SK-N-SH treated with all-trans-retinoic acid at 6 μM for 48 hours (cell line): ENCODE results near the gene KCNT1.

Source experiments
- ATAC-seq: fragments of 200-7000 bp; cut with Tn5 transposase; 3 replicates; pipeline ENCODE4 v1.9.1; 2020; ENCODE audit warnings: mild to moderate bottlenecking, moderate library complexity
- ARNTL ChIP-seq: fragments of 450-650 bp; formaldehyde crosslinking; IDR thresholded peaks from 2 replicates; pipeline ENCODE4 v1.5.0; 2020; ENCODE audit warnings: low read depth, mild to moderate bottlenecking, moderate library complexity, borderline replicate concordance
- BACH2 ChIP-seq: fragments of 250-450 bp; sonication (Bioruptor Pico); IDR thresholded peaks from 2 replicates; pipeline ENCODE4 v1.9.0; 2021; ENCODE audit warnings: mild to moderate bottlenecking, borderline replicate concordance
- CSDC2 ChIP-seq: fragments of 250-450 bp; sonication (Bioruptor Pico); IDR thresholded peaks from 2 replicates; pipeline ENCODE4 v1.5.0; 2020; ENCODE audit warnings: mild to moderate bottlenecking, moderate library complexity
- ESRRG ChIP-seq: fragments of 250-450 bp; sonication (Bioruptor Pico); IDR thresholded peaks from 2 replicates; pipeline ENCODE4 v1.6.1; 2021; ENCODE audit warnings: mild to moderate bottlenecking
- GLIS3 ChIP-seq: fragments of 250-450 bp; sonication (Bioruptor Pico); IDR thresholded peaks from 2 replicates; pipeline ENCODE4 v1.5.0; 2020; ENCODE audit warnings: mild to moderate bottlenecking, moderate library complexity
- OSR1 ChIP-seq: fragments of 250-450 bp; sonication (Bioruptor Pico); IDR thresholded peaks from 2 replicates; pipeline ENCODE4 v1.8.0; 2022; ENCODE audit warnings: moderate library complexity, mild to moderate bottlenecking, inconsistent platforms
- RARB ChIP-seq: fragments of 250-450 bp; sonication (Bioruptor Pico); IDR thresholded peaks from 2 replicates; pipeline ENCODE4 v1.8.0; 2021; ENCODE audit warnings: mild to moderate bottlenecking, moderate library complexity
- SNAI2 ChIP-seq: fragments of 250-450 bp; sonication (Bioruptor Pico); IDR thresholded peaks from 2 replicates; pipeline ENCODE4 v1.5.0; 2020; ENCODE audit warnings: mild to moderate bottlenecking, moderate library complexity
- TCF4 ChIP-seq: fragments of 250-450 bp; sonication (Bioruptor Pico); IDR thresholded peaks from 2 replicates; pipeline ENCODE4 v1.8.0; 2021; ENCODE audit warnings: mild to moderate bottlenecking, moderate library complexity, borderline replicate concordance
- TOX ChIP-seq: fragments of 250-450 bp; sonication (Bioruptor Pico); IDR thresholded peaks from 2 replicates; pipeline ENCODE4 v1.8.0; 2021; ENCODE audit warnings: mild to moderate bottlenecking, moderate library complexity, borderline replicate concordance
- ZC3H10 ChIP-seq: fragments of 250-450 bp; sonication (Bioruptor Pico); IDR thresholded peaks from 2 replicates; pipeline ENCODE4 v1.5.1; 2021; ENCODE audit warnings: mild to moderate bottlenecking, moderate library complexity
- ZFP3 ChIP-seq: fragments of 250-450 bp; sonication (Bioruptor Pico); IDR thresholded peaks from 2 replicates; pipeline ENCODE4 v1.5.0; 2020; ENCODE audit warnings: mild to moderate bottlenecking, moderate library complexity
- ZFP30 ChIP-seq: fragments of 450-650 bp; formaldehyde crosslinking; IDR thresholded peaks from 2 replicates; pipeline ENCODE4 v1.5.0; 2022; ENCODE audit warnings: mild to moderate bottlenecking, moderate library complexity
- ZNF565 ChIP-seq: fragments of 450-650 bp; formaldehyde crosslinking; conservative IDR thresholded peaks from 2 replicates; pipeline ENCODE4 v1.5.0; 2020; ENCODE audit warnings: low read depth, mild to moderate bottlenecking, moderate library complexity
- ZNF70 ChIP-seq: fragments of 450-650 bp; formaldehyde crosslinking; IDR thresholded peaks from 2 replicates; pipeline ENCODE4 v1.5.0; 2020; ENCODE audit warnings: mild to moderate bottlenecking, moderate library complexity
- TF ChIP-seq, protein P1 (sequence below): fragments of 250-450 bp; sonication (Bioruptor Pico); IDR thresholded peaks from 2 replicates; pipeline ENCODE4 v1.8.0; 2021; ENCODE audit warnings: low read depth, mild to moderate bottlenecking, moderate library complexity, borderline replicate concordance
- TF ChIP-seq, protein P2 (sequence below): fragments of 250-450 bp; sonication (Bioruptor Pico); IDR thresholded peaks from 2 replicates; pipeline ENCODE4 v1.5.1; 2021; ENCODE audit warnings: mild to moderate bottlenecking, moderate library complexity
- TF ChIP-seq, protein P3 (sequence below): fragments of 250-450 bp; sonication (Bioruptor Pico); IDR thresholded peaks from 2 replicates; pipeline ENCODE4 v1.5.0; 2020; ENCODE audit warnings: mild to moderate bottlenecking, moderate library complexity
- TF ChIP-seq, protein P4 (sequence below): fragments of 250-450 bp; sonication (Bioruptor Pico); IDR thresholded peaks from 2 replicates; pipeline ENCODE4 v1.5.1; 2020; ENCODE audit warnings: low read depth, mild to moderate bottlenecking, moderate library complexity

Gene KCNT1

DNA sequence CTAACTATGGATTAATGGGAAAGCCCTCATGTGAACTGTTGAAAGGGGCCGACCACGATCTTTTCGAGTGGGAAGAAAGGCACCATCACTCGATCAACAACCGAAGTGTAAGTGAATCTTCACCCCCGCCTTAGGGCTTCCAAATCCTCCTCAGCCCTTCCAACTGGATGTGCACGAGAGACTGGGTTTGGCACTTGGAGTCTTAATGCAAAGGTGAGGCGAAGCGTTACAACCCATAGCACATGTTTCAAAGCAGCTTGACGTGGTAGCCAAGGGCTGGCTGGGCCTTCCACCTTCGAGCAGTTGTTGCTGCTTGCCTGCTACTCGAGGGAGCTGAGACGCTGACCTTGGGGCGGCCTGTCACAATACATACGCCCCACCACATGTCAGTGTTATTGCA is 44.6 kb upstream of the KCNT1 start (continued):
- TF ChIP-seq, protein P1, sequence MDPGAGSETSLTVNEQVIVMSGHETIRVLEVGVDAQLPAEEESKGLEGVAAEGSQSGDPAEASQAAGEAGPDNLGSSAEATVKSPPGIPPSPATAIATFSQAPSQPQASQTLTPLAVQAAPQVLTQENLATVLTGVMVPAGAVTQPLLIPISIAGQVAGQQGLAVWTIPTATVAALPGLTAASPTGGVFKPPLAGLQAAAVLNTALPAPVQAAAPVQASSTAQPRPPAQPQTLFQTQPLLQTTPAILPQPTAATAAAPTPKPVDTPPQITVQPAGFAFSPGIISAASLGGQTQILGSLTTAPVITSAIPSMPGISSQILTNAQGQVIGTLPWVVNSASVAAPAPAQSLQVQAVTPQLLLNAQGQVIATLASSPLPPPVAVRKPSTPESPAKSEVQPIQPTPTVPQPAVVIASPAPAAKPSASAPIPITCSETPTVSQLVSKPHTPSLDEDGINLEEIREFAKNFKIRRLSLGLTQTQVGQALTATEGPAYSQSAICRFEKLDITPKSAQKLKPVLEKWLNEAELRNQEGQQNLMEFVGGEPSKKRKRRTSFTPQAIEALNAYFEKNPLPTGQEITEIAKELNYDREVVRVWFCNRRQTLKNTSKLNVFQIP (CRISPR knock-in tag), result no peak
- TF ChIP-seq, protein P2, sequence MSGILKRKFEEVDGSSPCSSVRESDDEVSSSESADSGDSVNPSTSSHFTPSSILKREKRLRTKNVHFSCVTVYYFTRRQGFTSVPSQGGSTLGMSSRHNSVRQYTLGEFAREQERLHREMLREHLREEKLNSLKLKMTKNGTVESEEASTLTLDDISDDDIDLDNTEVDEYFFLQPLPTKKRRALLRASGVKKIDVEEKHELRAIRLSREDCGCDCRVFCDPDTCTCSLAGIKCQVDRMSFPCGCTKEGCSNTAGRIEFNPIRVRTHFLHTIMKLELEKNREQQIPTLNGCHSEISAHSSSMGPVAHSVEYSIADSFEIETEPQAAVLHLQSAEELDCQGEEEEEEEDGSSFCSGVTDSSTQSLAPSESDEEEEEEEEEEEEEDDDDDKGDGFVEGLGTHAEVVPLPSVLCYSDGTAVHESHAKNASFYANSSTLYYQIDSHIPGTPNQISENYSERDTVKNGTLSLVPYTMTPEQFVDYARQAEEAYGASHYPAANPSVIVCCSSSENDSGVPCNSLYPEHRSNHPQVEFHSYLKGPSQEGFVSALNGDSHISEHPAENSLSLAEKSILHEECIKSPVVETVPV (CRISPR knock-in tag), result no peak
- TF ChIP-seq, all 23 proteins: peak for 0

DNA sequence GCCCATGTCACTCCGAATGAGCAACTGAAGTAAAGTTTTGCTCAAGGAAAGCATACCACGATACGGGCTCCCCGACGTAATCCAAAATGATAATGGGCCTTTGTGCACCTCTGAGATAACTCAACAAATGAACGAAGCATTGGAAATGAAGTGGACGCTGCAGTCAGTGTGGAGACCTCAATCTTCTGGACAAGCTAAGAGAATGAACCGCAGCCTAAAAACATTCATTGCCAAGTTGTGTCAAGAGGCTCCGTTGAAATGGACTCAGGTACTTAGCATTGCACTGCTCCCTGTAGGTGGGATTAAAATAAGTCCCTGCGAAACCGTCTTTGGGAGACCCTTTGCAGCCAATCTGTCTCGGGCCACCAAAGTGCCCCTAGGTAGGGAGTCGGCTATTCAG is 42.7 kb upstream of the KCNT1 start:
- TF ChIP-seq CSDC2 (no peak), RARB (CRISPR knock-in tag) (no peak), OSR1 (CRISPR knock-in tag) (no peak), ESRRG (CRISPR knock-in tag) (no peak), ARNTL (no peak), SNAI2 (CRISPR knock-in tag) (no peak), ZC3H10 (CRISPR knock-in tag) (no peak)
- TF ChIP-seq, protein P2 (CRISPR knock-in tag), result no peak
- no peak for ATAC-seq

DNA sequence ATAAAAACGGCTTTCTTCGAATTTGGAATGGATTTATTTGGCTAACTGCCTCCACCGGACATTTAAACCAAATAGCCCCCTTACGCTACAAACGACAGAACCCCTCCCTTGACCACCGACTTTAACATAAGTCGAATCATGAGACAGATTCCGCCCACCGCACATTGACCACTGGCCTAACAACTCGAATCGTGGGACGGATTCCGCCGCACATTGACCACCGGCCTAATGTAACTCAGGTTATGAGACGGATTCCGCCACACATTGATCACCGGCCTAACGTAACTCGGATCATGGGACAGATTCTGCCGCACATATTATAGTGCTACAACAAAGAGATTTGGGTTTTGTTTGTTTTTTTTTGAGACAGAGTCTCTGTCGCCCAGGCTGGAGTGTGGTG is 41.6 kb upstream of the KCNT1 start:
- ATAC-seq, result no peak
- TF ChIP-seq, protein P3, sequence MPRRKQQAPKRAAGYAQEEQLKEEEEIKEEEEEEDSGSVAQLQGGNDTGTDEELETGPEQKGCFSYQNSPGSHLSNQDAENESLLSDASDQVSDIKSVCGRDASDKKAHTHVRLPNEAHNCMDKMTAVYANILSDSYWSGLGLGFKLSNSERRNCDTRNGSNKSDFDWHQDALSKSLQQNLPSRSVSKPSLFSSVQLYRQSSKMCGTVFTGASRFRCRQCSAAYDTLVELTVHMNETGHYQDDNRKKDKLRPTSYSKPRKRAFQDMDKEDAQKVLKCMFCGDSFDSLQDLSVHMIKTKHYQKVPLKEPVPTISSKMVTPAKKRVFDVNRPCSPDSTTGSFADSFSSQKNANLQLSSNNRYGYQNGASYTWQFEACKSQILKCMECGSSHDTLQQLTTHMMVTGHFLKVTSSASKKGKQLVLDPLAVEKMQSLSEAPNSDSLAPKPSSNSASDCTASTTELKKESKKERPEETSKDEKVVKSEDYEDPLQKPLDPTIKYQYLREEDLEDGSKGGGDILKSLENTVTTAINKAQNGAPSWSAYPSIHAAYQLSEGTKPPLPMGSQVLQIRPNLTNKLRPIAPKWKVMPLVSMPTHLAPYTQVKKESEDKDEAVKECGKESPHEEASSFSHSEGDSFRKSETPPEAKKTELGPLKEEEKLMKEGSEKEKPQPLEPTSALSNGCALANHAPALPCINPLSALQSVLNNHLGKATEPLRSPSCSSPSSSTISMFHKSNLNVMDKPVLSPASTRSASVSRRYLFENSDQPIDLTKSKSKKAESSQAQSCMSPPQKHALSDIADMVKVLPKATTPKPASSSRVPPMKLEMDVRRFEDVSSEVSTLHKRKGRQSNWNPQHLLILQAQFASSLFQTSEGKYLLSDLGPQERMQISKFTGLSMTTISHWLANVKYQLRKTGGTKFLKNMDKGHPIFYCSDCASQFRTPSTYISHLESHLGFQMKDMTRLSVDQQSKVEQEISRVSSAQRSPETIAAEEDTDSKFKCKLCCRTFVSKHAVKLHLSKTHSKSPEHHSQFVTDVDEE (CRISPR knock-in tag), result no peak
- no peak for TF ChIP-seq TOX
- no peak for TF ChIP-seq BACH2 (CRISPR knock-in tag)
- no peak for TF ChIP-seq ZNF565 (CRISPR knock-in tag)
- TF ChIP-seq ZFP30 (CRISPR knock-in tag), result no peak
- TF ChIP-seq TCF4 (CRISPR knock-in tag), result no peak
- no peak for TF ChIP-seq ZNF70 (CRISPR knock-in tag)
- no peak for TF ChIP-seq ZFP3
- no peak for TF ChIP-seq SNAI2 (CRISPR knock-in tag)
- TF ChIP-seq, protein P1 (CRISPR knock-in tag), result no peak
- no peak for TF ChIP-seq ESRRG (CRISPR knock-in tag)
- no peak for TF ChIP-seq ARNTL
- TF ChIP-seq, protein P4, sequence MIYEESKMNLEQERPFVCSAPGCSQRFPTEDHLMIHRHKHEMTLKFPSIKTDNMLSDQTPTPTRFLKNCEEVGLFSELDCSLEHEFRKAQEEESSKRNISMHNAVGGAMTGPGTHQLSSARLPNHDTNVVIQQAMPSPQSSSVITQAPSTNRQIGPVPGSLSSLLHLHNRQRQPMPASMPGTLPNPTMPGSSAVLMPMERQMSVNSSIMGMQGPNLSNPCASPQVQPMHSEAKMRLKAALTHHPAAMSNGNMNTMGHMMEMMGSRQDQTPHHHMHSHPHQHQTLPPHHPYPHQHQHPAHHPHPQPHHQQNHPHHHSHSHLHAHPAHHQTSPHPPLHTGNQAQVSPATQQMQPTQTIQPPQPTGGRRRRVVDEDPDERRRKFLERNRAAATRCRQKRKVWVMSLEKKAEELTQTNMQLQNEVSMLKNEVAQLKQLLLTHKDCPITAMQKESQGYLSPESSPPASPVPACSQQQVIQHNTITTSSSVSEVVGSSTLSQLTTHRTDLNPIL (CRISPR knock-in tag), result no peak
- no peak for TF ChIP-seq OSR1 (CRISPR knock-in tag)
- TF ChIP-seq RARB (CRISPR knock-in tag), result no peak
- TF ChIP-seq GLIS3 (CRISPR knock-in tag), result no peak
